ENCODE results near the gene SERPINA4.

GRCh38 chr14:94564381-94564780 lies 3.1 kb downstream of the SERPINA4 start:
- TF ChIP-seq CTCF (IDR thresholded peaks at IDR 0.05) (no peak), ZFX (IDR thresholded peaks at IDR 0.05; ENCODE audit: borderline replicate concordance) (no peak)
